ENCODE results near the gene FAM9A. TPM values are rescaled to one million over a fixed set of nuclear protein-coding genes. Genes with fewer than 3 reads are reported as not detected.

FAM9A gene
- total and polyA plus RNA-seq, 2 of the 8 experiments (the other 6 are each of a cell fraction or from before 2014, with no cell fraction given), result not detected

GRCh38 chrX:8823698-8824097, 22.5 kb upstream of the FAM9A start (continued):
- no peak for TF ChIP-seq TCF12 (IDR thresholded peaks at IDR 0.05; ENCODE audit: low read depth, low read length)
- no peak for TF ChIP-seq BCL11A (IDR thresholded peaks at IDR 0.05; ENCODE audit: low read depth in 2 of 2, low read length in 2 of 2)
- TF ChIP-seq PHF8 (conservative IDR thresholded peaks at IDR 0.05; ENCODE audit: low read depth, low read length), result no peak
- no peak for TF ChIP-seq TBP (IDR thresholded peaks at IDR 0.05; ENCODE audit: low read depth, low read length)
- no peak for TF ChIP-seq RXRA (IDR thresholded peaks at IDR 0.05; ENCODE audit: insufficient read depth, low read depth, low read length)
- TF ChIP-seq CEBPB (IDR thresholded peaks at IDR 0.05; ENCODE audit: low read depth, low read length), result no peak
- no peak for TF ChIP-seq CHD1 (IDR thresholded peaks at IDR 0.05; ENCODE audit: low read depth, low read length)
- TF ChIP-seq CBX5 (IDR thresholded peaks at IDR 0.05; ENCODE audit: low read depth, low read length), result no peak
- TF ChIP-seq ATF2 (IDR thresholded peaks at IDR 0.05; ENCODE audit: low read length), result no peak
- no peak for TF ChIP-seq SRF (IDR thresholded peaks at IDR 0.05; ENCODE audit: low read depth, low read length)
- no peak for TF ChIP-seq RNF2 (IDR thresholded peaks at IDR 0.05; ENCODE audit: borderline replicate concordance, low read depth, low read length, missing control alignments, poor library complexity, severe bottlenecking)
- TF ChIP-seq CBX8 (IDR thresholded peaks at IDR 0.05; ENCODE audit: borderline replicate concordance, low read depth, low read length), result no peak
- no peak for TF ChIP-seq SUZ12 (IDR thresholded peaks at IDR 0.05; ENCODE audit: low read length)
- no peak for TF ChIP-seq POLR2AphosphoS5 (IDR thresholded peaks at IDR 0.05; ENCODE audit: low read depth, low read length)
- no peak for TF ChIP-seq SIX5 (IDR thresholded peaks at IDR 0.05; ENCODE audit: low read depth, low read length)
- TF ChIP-seq BRCA1 (IDR thresholded peaks at IDR 0.05; ENCODE audit: low read depth, low read length), result no peak
- no peak for TF ChIP-seq ASH2L (IDR thresholded peaks at IDR 0.05; ENCODE audit: low read length)

Measured in H1 (cell line).